Non-pigmented ciliary epithelial cell (primary cell): ENCODE data around the gene UVSSA.
"Not testable (repeated sequence)": the region's sequence is repeated elsewhere in the genome, so short reads cannot be mapped to it uniquely, and the experiment has no call there.

Experiments used
- DNase-seq: peaks from one replicate; pipeline ENCODE4 v3.0.0-alpha.2; 2010; ENCODE audit warnings: low read depth

Gene UVSSA

GRCh38 chr4:1364748-1365147, 17.7 kb downstream of the UVSSA start:
- no peak for DNase-seq

- DNase-seq: no peak
Measured at GRCh38 chr4:1365271-1366178, 18.5 kb downstream of the UVSSA start.

- DNase-seq: no peak
Measured at GRCh38 chr4:1366371-1367229, 19.6 kb downstream of the UVSSA start.

- no peak for DNase-seq
Measured at GRCh38 chr4:1367230-1367935, 20.4 kb downstream of the UVSSA start.

- DNase-seq: no peak
Measured at GRCh38 chr4:1367936-1368289, 20.9 kb downstream of the UVSSA start.

GRCh38 chr4:1368421-1369090, 21.5 kb downstream of the UVSSA start:
- DNase-seq: no peak

- no peak for DNase-seq
Measured at GRCh38 chr4:1369091-1369450, 22.1 kb downstream of the UVSSA start.

- no peak for DNase-seq
Measured at GRCh38 chr4:1369479-1370079, 22.6 kb downstream of the UVSSA start.

GRCh38 chr4:1370321-1371124, 23.5 kb downstream of the UVSSA start:
- no peak for DNase-seq

- no peak for DNase-seq
Measured at GRCh38 chr4:1371176-1372165, 24.5 kb downstream of the UVSSA start.

- not testable (repeated sequence) for DNase-seq
Measured at GRCh38 chr4:1372576-1372975, 25.6 kb downstream of the UVSSA start.

- DNase-seq: no peak
Measured at GRCh38 chr4:1373892-1374705, 27.1 kb downstream of the UVSSA start.

GRCh38 chr4:1374706-1375045, 27.7 kb downstream of the UVSSA start:
- DNase-seq: no peak

- DNase-seq: no peak
Measured at GRCh38 chr4:1375051-1375721, 28.2 kb downstream of the UVSSA start.

GRCh38 chr4:1375761-1376322, 28.8 kb downstream of the UVSSA start:
- no peak for DNase-seq

GRCh38 chr4:1376391-1376840, 29.4 kb downstream of the UVSSA start:
- DNase-seq: no peak

- DNase-seq: no peak
Measured at GRCh38 chr4:1376841-1377605, 30.0 kb downstream of the UVSSA start.
